Mesendoderm (in vitro differentiated cells): ENCODE results near the gene ANKLE1.
A peak's percentile ranks its signal among the peaks of the same experiment; 100 is the strongest.

Experiments used
- DNase-seq: peaks from one replicate; pipeline ENCODE4 v3.0.0; 2013
- H2AK5ac ChIP-seq: 2 replicates; pipeline ENCODE4 v1.6.1; 2013; ENCODE audit warnings: low read length, inconsistent platforms
- H2BK120ac ChIP-seq: 2 replicates; pipeline ENCODE4 v1.6.1; 2013; ENCODE audit warnings: low read depth, mild to moderate bottlenecking, low read length, moderate library complexity, mixed read lengths
- H2BK15ac ChIP-seq: replicated peaks from 2 replicates; pipeline ENCODE4 v1.6.1; 2013; ENCODE audit warnings: low read depth, mild to moderate bottlenecking, moderate library complexity
- H2BK5ac ChIP-seq: 2 replicates; pipeline ENCODE4 v1.6.1; 2013; ENCODE audit warnings: low read length, inconsistent platforms
- H3K18ac ChIP-seq: 2 replicates; pipeline ENCODE4 v1.6.1; 2013; ENCODE audit warnings: mild to moderate bottlenecking, low read length, mixed read lengths
- H3K23ac ChIP-seq: one replicate; pipeline ENCODE4 v1.6.1; 2013; ENCODE audit warnings: low read length
- H3K27ac ChIP-seq: 2 replicates; pipeline ENCODE4 v1.5.1; 2013; ENCODE audit warnings: low read depth, mild to moderate bottlenecking, inconsistent platforms, low read length, moderate library complexity
- H3K27me3 ChIP-seq: 2 replicates; pipeline ENCODE4 v1.6.1; 2013; ENCODE audit warnings: low read length, control low read depth, mild to moderate bottlenecking, inconsistent platforms; ENCODE audit not compliant: insufficient read depth, poor library complexity
- H3K36me3 ChIP-seq: 2 replicates; pipeline ENCODE4 v1.6.1; 2013; ENCODE audit warnings: low read length, inconsistent platforms; ENCODE audit not compliant: control insufficient read depth, insufficient read depth
- H3K4ac ChIP-seq: one replicate; pipeline ENCODE4 v1.6.1; 2013; ENCODE audit warnings: low read depth, mild to moderate bottlenecking, low read length, moderate library complexity
- H3K4me1 ChIP-seq: 2 replicates; pipeline ENCODE4 v1.6.1; 2013; ENCODE audit warnings: low read depth, low read length, inconsistent platforms; ENCODE audit not compliant: control insufficient read depth
- H3K4me2 ChIP-seq: 2 replicates; pipeline ENCODE4 v1.6.1; 2013; ENCODE audit warnings: low read length
- H3K4me3 ChIP-seq: 2 replicates; pipeline ENCODE4 v1.5.1; 2013; ENCODE audit warnings: mild to moderate bottlenecking, low read length
- H3K56ac ChIP-seq: one replicate; pipeline ENCODE4 v1.6.1; 2013; ENCODE audit warnings: low read length
- H3K79me1 ChIP-seq: 2 replicates; pipeline ENCODE4 v1.6.1; 2013; ENCODE audit warnings: low read length, inconsistent platforms
- H3K79me2 ChIP-seq: 2 replicates; pipeline ENCODE4 v1.6.1; 2013; ENCODE audit warnings: mild to moderate bottlenecking, low read length; ENCODE audit not compliant: control insufficient read depth, insufficient read depth
- H3K9ac ChIP-seq: 2 replicates; pipeline ENCODE4 v1.6.1; 2013; ENCODE audit warnings: low read length, inconsistent platforms
- H4K5ac ChIP-seq: one replicate; pipeline ENCODE4 v1.6.1; 2013; ENCODE audit warnings: low read length
- H4K8ac ChIP-seq: one replicate; pipeline ENCODE4 v1.6.1; 2013; ENCODE audit warnings: low read depth, mild to moderate bottlenecking, control low read depth, low read length, moderate library complexity
- WGBS: extraction: QIAGEN DNeasy Blood & Tissue Kit; methylation state at CpG from one replicate; pipeline ENCODE4 v1.1.7; 2013; ENCODE audit warnings: low lambda C conversion rate, missing lambda C conversion rate; ENCODE audit not compliant: insufficient coverage; ENCODE audit errors: extremely low coverage; 5-methylcytosine and 5-hydroxymethylcytosine counted together

Gene ANKLE1

GRCh38 chr19:17242431-17243208 lies 39.1 kb upstream of the ANKLE1 start:
- no peak overlapping the region for H3K4me2 ChIP-seq
- peaks cover 12% of the 10 kb centered on the region for H3K79me1 ChIP-seq
- H3K18ac ChIP-seq: no peak overlapping the region
- H3K4ac ChIP-seq: no peak overlapping the region
- no peak overlapping the region for H3K56ac ChIP-seq
- H4K8ac ChIP-seq: no peak overlapping the region
- no peak overlapping the region for H2BK15ac ChIP-seq
- H2AK5ac ChIP-seq: no peak overlapping the region
- no peak overlapping the region for H3K4me3 ChIP-seq
- no peak overlapping the region for H2BK5ac ChIP-seq
- no peak overlapping the region for H3K27ac ChIP-seq
- H3K79me2 ChIP-seq: peaks cover 42% of the 10 kb centered on the region
- no CpG with 5 or more reads among the region's 8 CpGs for WGBS
- no peak overlapping the region for H4K5ac ChIP-seq
- H3K9ac ChIP-seq: peak overlapping the region; percentile 88
- H3K36me3 ChIP-seq: peaks cover 2% of the 10 kb centered on the region
- H2BK120ac ChIP-seq: no peak overlapping the region
- H3K4me1 ChIP-seq: peaks cover 6% of the 10 kb centered on the region
- no peaks in the 10 kb centered on the region for H3K27me3 ChIP-seq
- DNase-seq: no peak
- no peak overlapping the region for H3K23ac ChIP-seq

DNA sequence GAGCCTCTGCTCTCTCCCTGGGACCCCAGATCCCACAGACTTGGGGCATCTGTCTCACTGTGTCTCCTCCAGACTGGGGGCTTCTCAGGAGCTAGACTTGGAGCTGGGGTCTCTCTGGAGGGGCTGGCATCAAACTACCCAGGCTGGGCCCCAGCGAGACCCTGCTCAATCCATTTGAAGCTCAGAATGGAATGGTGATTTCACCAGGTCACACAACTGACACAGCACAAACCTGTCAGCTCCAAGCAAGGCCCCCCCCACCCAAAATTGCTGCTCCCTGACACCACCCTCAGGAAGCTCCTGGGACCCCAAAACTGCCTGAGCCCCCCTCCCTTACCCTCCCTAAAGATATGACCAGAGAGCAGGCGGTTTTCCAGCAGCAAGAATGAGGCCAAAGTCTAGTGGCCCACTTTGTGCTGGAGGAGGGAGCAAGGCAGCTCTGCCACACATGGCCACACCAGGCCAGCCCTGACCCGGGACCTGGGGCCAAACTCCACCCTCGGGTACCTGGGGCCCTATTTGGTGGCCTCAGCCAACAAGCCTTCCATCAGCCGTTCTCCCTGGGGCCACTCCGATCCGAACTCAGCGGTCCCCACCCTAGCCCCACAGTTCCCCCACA lies 38.4 kb upstream of the ANKLE1 start:
- Histone ChIP-seq H3K4me2 (peak overlapping the region; percentile 76), H3K18ac (peak overlapping the region; percentile 96), H2BK15ac (no peak overlapping the region), H3K4me3 (peak overlapping the region; percentile 92), H3K27ac (no peak overlapping the region), H3K56ac (peak overlapping the region; percentile 97), H3K27me3 (no peaks in the 10 kb centered on the region), H3K9ac (peak overlapping the region; percentile 88), H2AK5ac (no peak overlapping the region), H4K8ac (no peak overlapping the region), H4K5ac (no peak overlapping the region), H3K79me1 (peaks cover 10% of the 10 kb centered on the region), H3K36me3 (peaks cover 2% of the 10 kb centered on the region), H2BK5ac (no peak overlapping the region), H3K79me2 (peaks cover 42% of the 10 kb centered on the region), H2BK120ac (no peak overlapping the region), H3K23ac (no peak overlapping the region), H3K4me1 (peaks cover 10% of the 10 kb centered on the region), H3K4ac (peak overlapping the region; percentile 86)
- no peak for DNase-seq
- WGBS: no CpG with 5 or more reads among the region's 8 CpGs

DNA sequence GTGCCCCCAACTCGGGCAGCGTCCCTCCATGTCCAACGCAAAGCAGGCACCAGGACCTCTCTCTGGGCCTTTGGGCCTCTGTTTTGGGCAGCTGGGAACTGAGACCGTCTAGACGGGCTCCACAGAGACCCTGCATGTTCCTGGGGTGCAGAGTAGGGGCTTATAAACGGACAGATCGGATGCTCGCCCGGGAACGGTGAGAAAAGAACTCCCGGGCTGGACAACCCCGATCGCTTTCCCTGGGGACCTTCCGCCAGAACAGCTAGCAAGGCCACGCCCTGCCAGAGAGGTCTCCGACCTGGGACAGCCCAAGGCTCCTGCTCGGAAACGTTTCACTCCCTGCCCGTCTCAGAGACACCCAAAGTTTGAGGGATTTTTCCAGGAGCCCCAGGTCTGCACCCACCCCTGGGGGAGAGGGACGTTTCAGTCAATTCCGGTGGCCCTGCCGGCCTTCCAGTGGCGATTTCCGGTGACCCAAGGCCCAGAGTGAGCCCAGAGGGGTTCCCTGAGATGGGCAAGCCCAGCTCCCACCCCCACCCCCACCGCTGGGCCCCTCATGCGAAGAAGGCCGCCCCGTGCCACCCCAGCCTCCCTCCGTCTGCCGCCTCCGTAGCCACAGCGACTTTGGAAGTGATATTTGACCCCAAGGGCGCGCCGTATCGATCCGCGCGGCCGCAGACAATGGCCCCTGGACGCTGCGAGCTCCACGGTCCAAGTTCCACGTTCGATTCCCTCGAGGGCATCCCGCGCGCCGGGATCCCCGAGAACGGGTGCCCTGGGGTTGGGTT lies 37.7 kb upstream of the ANKLE1 start:
- Histone ChIP-seq H3K4me3 (peak overlapping the region; percentile 92), H3K4me1 (peaks cover 11% of the 10 kb centered on the region), H2AK5ac (no peak overlapping the region), H3K79me2 (peaks cover 42% of the 10 kb centered on the region), H3K23ac (peak overlapping the region; percentile 75), H3K9ac (peak overlapping the region; percentile 88), H3K36me3 (peaks cover 2% of the 10 kb centered on the region), H3K27ac (peak overlapping the region; percentile 89), H3K56ac (peak overlapping the region; percentile 97), H3K4me2 (peak overlapping the region; percentile 76), H4K8ac (no peak overlapping the region), H3K27me3 (no peaks in the 10 kb centered on the region), H4K5ac (no peak overlapping the region), H2BK5ac (no peak overlapping the region), H2BK15ac (no peak overlapping the region), H3K4ac (peak overlapping the region; percentile 97), H3K18ac (peak overlapping the region; percentile 96), H2BK120ac (peak overlapping the region; percentile 31), H3K79me1 (peaks cover 10% of the 10 kb centered on the region)
- no CpG with 5 or more reads among the region's 52 CpGs for WGBS
- peak; percentile 79 for DNase-seq

DNA sequence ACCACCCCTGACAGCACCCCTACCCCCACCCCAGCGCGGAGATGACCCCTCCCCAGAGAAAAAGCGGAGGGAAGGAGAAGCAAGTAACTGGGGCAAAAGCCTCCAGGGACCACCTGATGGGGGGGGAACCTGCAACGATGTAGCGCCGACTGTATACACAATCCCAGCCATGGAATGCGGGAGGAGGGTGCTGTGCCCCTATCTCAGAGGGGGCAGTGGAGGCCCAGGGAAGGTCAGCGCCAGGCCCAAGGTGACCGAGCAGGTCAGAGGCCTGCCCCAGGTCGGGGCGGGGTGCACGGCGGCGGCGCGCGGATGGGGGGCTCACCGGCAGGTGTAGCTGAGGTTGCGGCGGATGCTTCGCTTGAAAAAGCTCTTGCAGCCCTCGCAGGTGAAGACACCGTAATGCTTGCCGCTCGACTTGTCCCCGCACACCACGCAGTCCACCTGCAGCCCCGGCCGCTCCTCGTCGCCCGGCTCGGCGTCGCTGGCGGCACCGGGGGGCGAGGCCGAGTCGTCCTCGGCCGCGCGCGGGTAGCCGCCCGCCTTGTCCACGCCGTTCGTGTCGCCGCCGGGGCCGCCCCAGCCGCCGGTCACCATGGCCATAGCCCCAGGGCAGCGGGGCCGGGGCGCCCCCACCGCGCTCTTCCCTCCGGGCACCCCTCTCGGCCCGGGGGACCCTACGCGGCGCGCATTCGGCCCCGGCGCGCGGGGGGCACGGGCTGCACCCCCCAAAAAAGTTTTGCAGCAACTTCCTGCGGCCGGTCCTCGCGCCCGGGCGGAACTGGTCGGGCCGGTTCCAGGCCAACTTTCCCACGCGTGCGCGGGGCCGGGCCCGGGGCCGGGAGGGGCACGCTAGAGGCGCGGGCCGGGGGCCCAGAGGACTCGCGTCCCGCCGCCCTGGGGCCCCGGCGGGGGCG lies 36.8 kb upstream of the ANKLE1 start:
- Histone ChIP-seq H3K4ac (peak overlapping the region; percentile 97), H3K4me2 (peak overlapping the region; percentile 61), H3K23ac (peak overlapping the region; percentile 75), H3K4me3 (peak overlapping the region; percentile 92), H3K18ac (peak overlapping the region; percentile 96), H4K5ac (no peak overlapping the region), H3K79me2 (peaks cover 42% of the 10 kb centered on the region), H3K56ac (peak overlapping the region; percentile 97), H2BK120ac (peak overlapping the region; percentile 6), H3K9ac (peak overlapping the region; percentile 88), H3K79me1 (peaks cover 10% of the 10 kb centered on the region), H2BK5ac (no peak overlapping the region), H3K4me1 (peaks cover 11% of the 10 kb centered on the region), H3K27ac (peak overlapping the region; percentile 89), H3K36me3 (peaks cover 2% of the 10 kb centered on the region), H2AK5ac (no peak overlapping the region), H3K27me3 (no peaks in the 10 kb centered on the region), H4K8ac (peak overlapping the region; percentile 43), H2BK15ac (no peak overlapping the region)
- no CpG with 5 or more reads among the region's 100 CpGs for WGBS
- DNase-seq: no peak

DNA sequence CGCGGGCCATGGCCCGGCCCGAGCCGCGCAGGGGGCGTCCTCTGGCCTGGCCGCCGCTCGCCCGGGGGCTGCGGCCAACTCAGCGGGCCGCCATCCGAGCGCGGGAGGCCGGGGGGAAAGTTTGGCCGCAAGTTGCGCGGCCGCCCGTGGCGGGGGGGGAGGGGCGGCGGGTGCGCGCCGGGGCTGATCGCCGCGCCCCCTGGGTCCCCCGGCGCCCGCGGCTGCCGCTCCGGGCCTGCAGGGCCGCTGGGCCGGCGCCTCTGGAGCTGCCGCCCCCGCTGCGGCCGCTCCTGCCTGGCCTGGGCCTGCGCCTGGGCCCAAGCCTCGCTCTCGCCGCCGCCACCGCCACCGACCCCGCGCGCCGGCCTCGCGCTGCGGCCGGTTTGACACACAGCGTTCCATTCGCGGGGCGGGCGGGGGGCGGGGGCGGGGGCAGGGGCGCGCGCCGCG lies 36.1 kb upstream of the ANKLE1 start, which contains the start of gene NR2F6:
Gene NR2F6 (minus strand): TSS at position 385 of the 450 bp plus-strand sequence. CDS start 699 bp downstream, outside the sequence.
- Histone ChIP-seq H4K5ac (no peak within 1 kb of the TSS), H3K27ac (peak within 1 kb of the TSS; percentile 91), H3K36me3 (peaks cover 2% of the 10 kb centered on the region), H3K27me3 (no peaks in the 10 kb centered on the region), H2BK5ac (peak within 1 kb of the TSS; percentile 93), H3K4ac (peak within 1 kb of the TSS; percentile 97), H3K4me2 (peak within 1 kb of the TSS; percentile 84), H2AK5ac (no peak within 1 kb of the TSS), H3K4me3 (peak within 1 kb of the TSS; percentile 92), H2BK15ac (no peak within 1 kb of the TSS), H3K4me1 (peaks cover 11% of the 10 kb centered on the region), H3K18ac (peak within 1 kb of the TSS; percentile 96), H3K79me2 (peaks cover 42% of the 10 kb centered on the region), H3K56ac (peak within 1 kb of the TSS; percentile 97), H2BK120ac (peak within 1 kb of the TSS; percentile 48), H3K9ac (peak within 1 kb of the TSS; percentile 88), H4K8ac (peak within 1 kb of the TSS; percentile 43), H3K79me1 (peaks cover 10% of the 10 kb centered on the region), H3K23ac (peak within 1 kb of the TSS; percentile 80)
- DNase-seq: no peak
- WGBS: no CpG with 5 or more reads among the region's 72 CpGs
